Stimulated activated CD4-positive, alpha-beta T cell treated with anti-CD3 and anti-CD28 coated beads, Interleukin-1b, Interleukin-23, amount 100 ng/mL, for 4 hours (primary cell): Measurements from ENCODE around the gene SORCS2.

Source experiments
- DNase-seq, 2 donors: peaks; one replicate each; pipeline ENCODE4 v3.0.0-alpha.2; 2020; ENCODE audit warnings: low read depth in 2 of 2

SORCS2 gene

GRCh38 chr4:7726665-7727413 is 534.5 kb downstream of the SORCS2 start:
- DNase-seq, result no peak

- no peak for DNase-seq
Measured at GRCh38 chr4:7727749-7728148, 535.4 kb downstream of the SORCS2 start.

GRCh38 chr4:7731437-7731836 is 539.1 kb downstream of the SORCS2 start:
- DNase-seq, result no peak

- no peak for DNase-seq
Measured at GRCh38 chr4:7732263-7732662, 539.9 kb downstream of the SORCS2 start.

DNA sequence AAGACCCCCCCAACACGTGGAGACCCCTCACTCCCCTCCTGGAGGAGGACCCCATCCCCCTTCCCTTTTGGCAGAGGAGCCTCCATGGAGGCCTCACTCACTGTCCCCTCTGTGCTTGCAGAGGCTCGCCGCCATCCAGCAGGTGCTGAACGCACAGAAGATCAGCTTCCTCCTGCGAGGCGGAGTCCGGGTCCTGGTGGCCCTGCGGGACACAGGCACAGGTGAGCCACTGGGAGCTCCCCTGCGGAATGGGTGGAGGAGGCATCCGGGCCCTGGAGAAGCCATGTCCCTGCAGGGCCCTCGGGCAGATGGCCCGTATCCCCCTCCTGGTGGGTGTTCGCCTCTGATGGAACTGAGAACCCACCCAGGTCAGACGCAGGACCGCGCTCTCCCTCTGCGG is 540.9 kb downstream of the SORCS2 start:
- DNase-seq, result no peak

- DNase-seq, result no peak
Measured at GRCh38 chr4:7733801-7734650, 541.7 kb downstream of the SORCS2 start.

DNA sequence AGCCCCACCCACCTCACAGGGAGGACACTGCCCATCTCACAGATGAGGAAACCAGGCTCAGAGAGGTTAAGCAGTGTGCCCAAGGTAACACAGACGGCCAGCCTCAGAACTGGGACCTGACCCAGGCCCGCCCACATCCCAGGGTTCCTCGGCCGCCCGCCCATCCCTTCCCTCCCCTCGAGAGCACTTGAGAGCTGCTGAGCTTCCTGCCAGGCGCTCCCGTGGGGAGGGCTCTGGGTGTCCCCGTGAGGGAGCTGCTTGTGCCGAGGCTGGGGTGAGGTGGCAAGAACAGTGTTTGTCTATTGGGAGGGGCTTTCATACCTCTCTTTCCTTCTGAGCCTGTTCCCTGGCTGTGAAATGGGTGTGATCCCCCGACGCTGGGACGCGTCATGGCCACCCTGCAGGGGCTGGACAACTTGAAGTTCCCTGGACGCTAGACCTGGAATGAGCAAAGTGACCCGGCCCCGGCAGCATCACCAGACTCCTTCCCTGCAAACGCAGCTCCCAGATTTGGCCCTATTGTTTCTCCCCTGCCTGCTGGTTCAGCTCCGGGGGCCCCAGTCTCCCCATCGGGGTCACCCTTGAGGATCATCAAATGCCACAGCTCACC is 542.4 kb downstream of the SORCS2 start:
- DNase-seq, result no peak

DNA sequence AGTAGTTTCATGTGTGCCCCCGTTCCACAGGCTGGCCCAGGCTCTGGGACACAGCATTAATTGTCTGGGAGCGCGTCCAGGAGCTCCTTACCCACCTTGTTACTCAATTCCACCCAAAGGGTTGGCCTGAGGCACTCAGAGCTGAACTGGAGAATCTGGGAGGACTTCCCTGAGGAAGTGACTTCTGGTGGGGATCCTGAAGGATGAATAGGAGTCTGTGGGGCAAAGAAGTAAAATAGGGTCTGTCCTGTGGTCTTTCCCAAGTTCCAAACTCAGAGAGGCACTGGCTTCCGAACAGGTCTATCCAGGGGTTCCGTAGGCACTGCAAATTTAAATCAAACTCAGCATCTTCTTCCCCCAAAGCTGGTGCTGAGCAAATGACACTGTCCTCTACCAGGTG is 543.1 kb downstream of the SORCS2 start:
- DNase-seq, result no peak

- no peak for DNase-seq
Measured at GRCh38 chr4:7735961-7736360, 543.6 kb downstream of the SORCS2 start.

DNA sequence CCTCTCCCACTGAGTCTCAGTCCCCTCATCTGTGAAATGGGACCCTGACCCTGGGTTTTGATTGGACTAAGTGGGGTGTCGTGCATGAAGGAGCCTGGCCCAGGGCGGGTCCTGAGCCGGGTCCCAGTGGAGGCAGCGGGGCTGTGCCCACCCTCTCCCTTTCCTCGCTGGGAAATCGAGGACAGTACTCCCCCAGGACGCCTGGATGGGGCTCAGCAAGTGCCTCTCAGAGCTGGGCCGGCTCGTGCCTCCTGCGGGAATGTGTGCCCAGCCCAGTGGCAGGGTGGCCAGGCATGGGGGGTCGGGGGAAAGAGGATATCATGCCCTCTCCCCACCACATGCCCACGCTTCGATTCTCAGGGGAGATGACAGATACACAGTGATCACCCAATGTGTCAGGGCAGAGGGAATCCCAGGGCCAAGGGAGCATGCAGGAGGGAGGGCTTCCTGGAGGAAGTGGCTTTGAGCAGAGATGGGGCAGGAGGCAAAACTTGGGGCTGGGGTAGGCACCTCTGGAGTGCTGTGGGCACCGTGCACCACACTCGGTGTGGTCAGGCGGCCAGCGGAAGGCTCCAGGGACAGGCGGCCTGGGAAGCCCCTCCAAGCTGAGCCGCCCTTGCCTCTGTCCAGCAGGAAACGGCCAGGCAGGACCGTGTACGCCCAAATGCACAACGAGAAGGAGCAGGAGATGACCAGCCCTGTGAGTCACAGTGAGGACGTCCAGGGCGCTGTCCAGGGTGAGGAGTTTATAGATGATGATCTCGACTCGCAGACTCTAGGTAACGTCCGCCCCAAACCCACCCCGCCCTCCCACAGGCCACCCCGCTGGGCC is 544.3 kb downstream of the SORCS2 start:
- DNase-seq, result no peak

DNA sequence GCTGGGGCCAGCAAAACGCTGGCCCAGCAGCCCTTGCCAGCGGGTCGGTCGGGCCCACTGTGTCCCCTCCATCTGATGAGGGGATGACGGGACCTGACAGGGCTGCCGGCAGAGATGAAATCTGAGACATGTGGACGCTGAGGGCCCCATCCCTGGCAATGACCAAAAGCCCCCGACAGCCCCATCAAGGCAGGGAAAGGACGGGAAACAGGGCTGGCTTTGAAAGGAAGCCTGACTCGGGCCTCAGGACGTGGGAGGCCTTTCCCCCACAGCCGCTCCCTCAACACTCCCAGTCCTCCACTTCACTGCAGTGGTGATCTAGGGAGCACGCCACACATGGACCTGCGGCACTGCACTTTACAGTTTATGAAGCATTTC is 544.9 kb downstream of the SORCS2 start:
- no peak for DNase-seq

DNA sequence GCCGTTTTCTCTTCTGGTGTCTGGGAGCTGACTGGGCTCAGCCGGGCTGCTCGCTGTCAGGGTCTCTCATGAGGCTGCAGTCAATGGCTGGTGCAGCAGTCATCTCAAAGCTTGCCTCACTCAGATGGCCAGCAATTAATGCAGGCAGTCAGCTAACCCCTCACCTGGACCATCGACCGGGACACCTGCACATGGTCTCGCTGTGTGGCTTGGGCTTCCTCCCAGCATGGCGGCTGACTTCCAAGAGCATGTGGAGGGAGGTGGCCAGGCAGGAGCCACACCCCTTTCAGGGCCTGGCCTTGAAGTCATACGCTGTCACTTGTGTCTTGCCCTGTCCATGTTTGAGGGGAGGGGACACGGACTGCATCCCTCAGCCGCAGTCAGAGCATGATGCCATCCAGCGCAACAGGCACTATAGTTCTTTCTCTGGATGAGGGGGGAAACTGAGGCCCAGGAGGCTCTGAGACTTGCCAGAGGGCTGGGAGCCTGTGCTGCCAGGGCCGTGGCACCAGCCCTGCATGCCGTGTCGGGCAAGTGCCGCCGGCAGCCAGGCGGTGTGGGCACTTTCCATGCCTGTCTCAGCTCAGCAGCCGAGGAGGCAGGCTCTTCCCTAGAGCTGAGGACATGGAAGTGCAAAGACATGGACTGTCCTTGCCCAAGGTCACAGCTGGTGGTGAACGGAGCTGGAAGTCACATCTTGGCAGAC is 545.6 kb downstream of the SORCS2 start:
- no peak for DNase-seq

- no peak for DNase-seq
Measured at GRCh38 chr4:7738458-7739076, 546.2 kb downstream of the SORCS2 start.

- DNase-seq, result no peak
Measured at GRCh38 chr4:7739077-7739917, 547.0 kb downstream of the SORCS2 start.

GRCh38 chr4:7739918-7740865 is 547.9 kb downstream of the SORCS2 start:
- DNase-seq, result no peak

DNA sequence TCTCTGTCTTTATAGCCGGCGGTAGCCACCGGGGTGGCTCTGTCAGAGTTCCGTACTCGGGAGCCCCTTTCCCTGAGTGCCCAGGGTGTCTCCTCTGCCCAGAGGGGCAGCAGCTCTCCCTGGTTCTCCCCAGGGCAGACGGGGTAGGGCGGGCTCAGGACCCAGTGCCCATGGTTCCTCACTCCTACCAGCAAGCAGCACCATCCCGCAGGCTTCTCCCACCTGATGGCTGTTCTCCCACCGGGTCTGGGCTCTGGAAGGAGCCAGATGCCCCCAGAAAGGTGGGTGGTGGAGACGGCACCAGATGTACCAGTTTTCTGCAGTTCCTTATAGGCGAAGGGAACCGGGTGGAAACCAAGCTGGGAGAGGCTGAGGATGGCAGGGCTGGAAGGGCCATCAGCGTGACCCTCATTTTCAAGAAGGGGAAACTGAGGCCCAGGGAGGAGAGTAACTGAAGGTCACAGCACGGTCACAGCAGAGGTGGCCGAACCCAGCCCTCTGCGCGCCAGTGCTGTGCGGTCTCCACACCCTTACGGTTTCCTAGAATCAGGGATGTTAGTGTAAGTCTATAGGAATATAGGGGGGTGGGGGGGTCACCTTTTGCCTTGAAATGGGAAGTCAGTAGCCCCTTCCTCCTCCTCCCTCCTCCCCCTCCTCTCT is 548.7 kb downstream of the SORCS2 start:
- DNase-seq, result no peak

DNA sequence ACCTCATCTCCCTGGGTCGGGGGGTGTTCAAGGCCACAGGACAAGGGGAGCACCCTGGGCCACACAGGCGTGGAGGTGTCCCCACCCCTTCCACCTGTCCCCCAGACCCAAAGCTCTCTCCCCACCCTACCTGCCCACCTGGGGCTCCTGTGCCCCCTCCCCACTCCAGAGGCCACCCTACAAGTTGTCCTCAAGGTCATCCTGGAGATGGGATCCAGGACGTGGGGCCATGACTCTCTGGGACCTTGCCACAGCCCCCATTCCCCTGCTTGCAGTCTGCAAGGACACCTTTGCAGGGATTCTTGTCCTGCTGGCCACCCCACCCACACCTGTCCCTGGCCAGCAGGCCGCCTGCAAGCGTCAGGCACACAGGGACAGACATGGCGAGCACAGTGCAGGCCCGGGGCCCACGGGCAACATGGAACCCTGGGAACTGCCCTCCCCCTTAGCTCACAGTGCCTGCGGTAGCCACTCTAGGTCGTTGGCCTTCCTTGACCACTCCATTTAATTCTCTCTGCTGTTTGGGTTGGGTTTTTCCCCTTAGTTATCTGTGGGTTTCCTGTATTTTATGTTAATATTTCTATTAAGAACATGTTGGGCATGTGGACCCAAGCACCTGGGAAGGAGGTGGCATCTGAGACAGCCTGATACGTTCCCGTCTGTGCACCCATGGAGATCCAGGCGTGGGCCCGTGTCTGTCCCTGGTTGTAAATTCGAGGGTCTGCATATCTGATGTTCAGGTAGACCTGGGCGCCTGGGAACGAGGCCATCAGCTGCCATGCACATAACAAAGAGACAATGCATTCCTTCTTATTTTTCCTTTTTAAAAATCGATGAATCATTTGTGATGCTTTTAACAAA is 549.8 kb downstream of the SORCS2 start:
- DNase-seq, result no peak
